Activated CD4-positive, alpha-beta T cell treated with anti-CD3 and anti-CD28 coated beads, Interleukin-2, amount 50 U/mL, for 16 hours (primary cell): ENCODE data around the gene OR2AK2.
A peak's percentile ranks its signal among the peaks of the same experiment; 100 is the strongest.

Experiments used
- DNase-seq: peaks from one replicate; pipeline ENCODE4 v3.0.0-alpha.2; 2020

The OR2AK2 gene

GRCh38 chr1:247964933-247965332 is at the start of gene OR2AK2:
TSS of gene OR2AK2 (plus strand) at chr1:247965233. CDS start at chr1:247965377, 144 bp downstream.
- DNase-seq: no peak

GRCh38 chr1:247919952-247920351 is 45.1 kb upstream of the OR2AK2 start, which contains the start of gene OR2T8:
TSS of gene OR2T8 (plus strand) at chr1:247920252. CDS start at chr1:247921018, 766 bp downstream.
- no peak for DNase-seq

- DNase-seq: no peak
Measured at GRCh38 chr1:247923941-247924340, 41.1 kb upstream of the OR2AK2 start.

- DNase-seq: no peak
Measured at GRCh38 chr1:247924868-247925267, 40.2 kb upstream of the OR2AK2 start, which contains the start of gene OR2AJ1. TSS of gene OR2AJ1 (plus strand) at chr1:247924889. CDS start at chr1:247933769, 8,880 bp downstream.

- DNase-seq: no peak
Measured at GRCh38 chr1:247933989-247934388, 31.0 kb upstream of the OR2AK2 start.

GRCh38 chr1:247935781-247936180 is 29.3 kb upstream of the OR2AK2 start:
- no peak for DNase-seq

GRCh38 chr1:247936415-247936814 is 28.6 kb upstream of the OR2AK2 start:
- DNase-seq: no peak

- DNase-seq: peak; percentile 96
Measured at GRCh38 chr1:247936965-247937734, 27.9 kb upstream of the OR2AK2 start.

- DNase-seq: no peak
Measured at GRCh38 chr1:247942624-247943023, 22.4 kb upstream of the OR2AK2 start.

GRCh38 chr1:247948558-247948957 is 16.5 kb upstream of the OR2AK2 start, which contains the start of gene OR2L8:
TSS of gene OR2L8 (plus strand) at chr1:247948858. CDS start at chr1:247948858, 0 bp downstream.
- no peak for DNase-seq

- DNase-seq: no peak
Measured at GRCh38 chr1:247953408-247953807, 11.6 kb upstream of the OR2AK2 start.

GRCh38 chr1:247961791-247962190 is 3.2 kb upstream of the OR2AK2 start:
- no peak for DNase-seq

- peak; percentile 1 for DNase-seq
Measured at GRCh38 chr1:247962911-247963588, 2.0 kb upstream of the OR2AK2 start.

GRCh38 chr1:247966532-247967204 is 1.6 kb downstream of the OR2AK2 start:
- DNase-seq: no peak

GRCh38 chr1:247992986-247993385 is 28.0 kb downstream of the OR2AK2 start:
- no peak for DNase-seq

- no peak for DNase-seq
Measured at GRCh38 chr1:247998811-247999210, 33.8 kb downstream of the OR2AK2 start.

- DNase-seq: no peak
Measured at GRCh38 chr1:248000169-248000568, 35.1 kb downstream of the OR2AK2 start.

GRCh38 chr1:248007778-248008177 is 42.7 kb downstream of the OR2AK2 start:
- DNase-seq: no peak

GRCh38 chr1:248009681-248010080 is 44.6 kb downstream of the OR2AK2 start:
- no peak for DNase-seq

- DNase-seq: no peak
Measured at GRCh38 chr1:248013229-248013710, 48.2 kb downstream of the OR2AK2 start, which contains the start of gene OR2L5. TSS of gene OR2L5 (plus strand) at chr1:248013660. CDS start at chr1:248021948, 8,288 bp downstream.

- DNase-seq: no peak
Measured at GRCh38 chr1:248015803-248016202, 50.8 kb downstream of the OR2AK2 start.
